Ishikawa (cell line): Measurements from ENCODE around the gene KSR2.

Source experiments
- CEBPB ChIP-seq: IDR thresholded peaks from 2 replicates; pipeline ENCODE4 v1.6.1; 2012
- CREB1 ChIP-seq: IDR thresholded peaks from 2 replicates; pipeline ENCODE4 v1.6.1; 2012; ENCODE audit warnings: low read depth
- EGR1 ChIP-seq: IDR thresholded peaks from 2 replicates; pipeline ENCODE4 v1.6.1; 2012
- EP300 ChIP-seq: IDR thresholded peaks from 2 replicates; pipeline ENCODE4 v1.6.1; 2012; ENCODE audit warnings: borderline replicate concordance
- FOXM1 ChIP-seq: IDR thresholded peaks from 2 replicates; pipeline ENCODE4 v1.6.1; 2012; ENCODE audit warnings: low read depth, borderline replicate concordance
- RAD21 ChIP-seq: IDR thresholded peaks from 2 replicates; pipeline ENCODE4 v1.6.1; 2012; ENCODE audit warnings: low read depth
- REST ChIP-seq: IDR thresholded peaks from 2 replicates; pipeline ENCODE4 v1.6.1; 2012; ENCODE audit warnings: low read depth, mild to moderate bottlenecking
- TAF1 ChIP-seq: IDR thresholded peaks from 2 replicates; pipeline ENCODE4 v1.6.1; 2012; ENCODE audit warnings: low read depth, mild to moderate bottlenecking
- TCF12 ChIP-seq: IDR thresholded peaks from 2 replicates; pipeline ENCODE4 v1.6.1; 2012; ENCODE audit warnings: low read depth
- TEAD4 ChIP-seq: IDR thresholded peaks from 2 replicates; pipeline ENCODE4 v1.6.1; 2012
- YY1 ChIP-seq: IDR thresholded peaks from 2 replicates; pipeline ENCODE4 v1.6.1; 2012; ENCODE audit warnings: low read depth
- ZBTB7A ChIP-seq: IDR thresholded peaks from 2 replicates; pipeline ENCODE4 v1.6.1; 2012; ENCODE audit warnings: low read depth

DNA sequence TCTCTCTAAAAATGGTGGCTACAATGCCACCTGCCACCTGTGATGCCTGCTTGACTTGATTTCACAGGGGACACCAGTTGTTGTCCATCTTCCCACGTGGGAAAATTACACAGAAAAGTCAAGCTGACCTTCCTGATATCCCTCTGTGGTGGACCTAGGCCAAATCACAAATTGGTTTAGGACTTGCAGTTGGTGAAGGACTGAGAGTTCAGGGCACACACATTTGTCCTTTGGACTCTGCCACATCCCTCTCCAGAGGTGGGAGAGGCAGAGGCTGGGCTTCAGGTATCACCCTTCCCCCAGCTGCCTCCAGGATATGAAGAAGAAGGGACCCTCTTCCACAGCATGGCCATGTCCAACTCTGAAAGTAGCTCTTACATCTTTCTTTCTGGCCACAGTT, 551.8 kb downstream of the KSR2 start:
- TF ChIP-seq RAD21 (no peak), EP300 (no peak), YY1 (no peak), ZBTB7A (no peak), REST (no peak), CEBPB (no peak), EGR1 (no peak), CREB1 (no peak), TCF12 (no peak), TEAD4 (no peak), TAF1 (no peak), FOXM1 (no peak)
